ENCODE results near the gene PACS1. TPM values are rescaled to one million over a fixed set of nuclear protein-coding genes. Genes with fewer than 3 reads are reported as not detected.

The PACS1 gene
- total and polyA plus RNA-seq, 8 donors = 14.7 to 269 (median 51.0) TPM

DNA sequence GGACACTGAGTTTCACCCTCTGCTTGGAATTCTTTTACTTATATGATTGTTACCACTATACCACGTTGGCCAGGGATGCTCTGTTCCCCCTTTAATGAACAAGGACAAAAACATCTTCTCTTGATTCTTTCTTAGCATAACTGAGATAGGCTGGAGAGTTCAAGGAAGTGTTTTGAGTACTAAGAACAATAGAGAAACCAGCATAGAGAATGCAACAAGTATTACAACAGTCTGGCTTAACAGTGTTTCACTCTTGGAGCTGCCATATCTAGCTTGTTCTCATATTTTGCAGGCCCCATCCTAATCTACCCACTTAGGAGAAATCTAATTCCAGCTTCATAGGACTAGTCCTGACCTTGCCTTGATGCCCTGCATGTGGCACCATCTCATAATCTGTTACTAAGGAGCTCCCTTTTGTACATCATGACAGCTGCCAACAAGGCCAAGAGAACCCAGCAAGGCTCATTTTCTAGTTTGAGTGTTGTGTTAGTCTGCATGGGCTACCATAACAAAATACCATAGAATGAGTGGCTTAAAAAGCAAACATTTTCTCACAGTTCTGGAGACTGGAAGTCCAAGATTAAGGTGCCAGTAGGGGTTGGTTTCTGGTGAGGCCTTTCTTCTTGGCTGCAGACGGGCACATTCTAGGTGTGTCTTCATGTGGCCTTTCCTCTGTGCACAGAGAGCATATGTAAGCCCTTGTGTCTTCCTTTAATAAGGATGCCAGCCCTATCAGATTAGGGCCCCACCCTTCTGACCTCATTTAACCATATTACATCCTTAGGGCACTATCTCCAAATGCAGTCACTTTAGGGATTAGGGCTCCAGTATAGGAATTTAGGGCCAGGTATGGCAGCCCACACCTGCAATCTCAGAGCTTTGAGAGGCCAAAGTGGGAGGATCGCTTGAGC lies 37.8 kb downstream of the PACS1 start:
- intact Hi-C loops (cut with DNase I; ENCODE audit: low total_unique reads) = no loop called here
- TF ChIP-seq EP300 (IDR thresholded peaks at IDR 0.05) (no peak), POLR2AphosphoS5 (IDR thresholded peaks at IDR 0.05) (no peak), POLR2A (IDR thresholded peaks at IDR 0.05) (no peak)
- TF ChIP-seq, protein P1, sequence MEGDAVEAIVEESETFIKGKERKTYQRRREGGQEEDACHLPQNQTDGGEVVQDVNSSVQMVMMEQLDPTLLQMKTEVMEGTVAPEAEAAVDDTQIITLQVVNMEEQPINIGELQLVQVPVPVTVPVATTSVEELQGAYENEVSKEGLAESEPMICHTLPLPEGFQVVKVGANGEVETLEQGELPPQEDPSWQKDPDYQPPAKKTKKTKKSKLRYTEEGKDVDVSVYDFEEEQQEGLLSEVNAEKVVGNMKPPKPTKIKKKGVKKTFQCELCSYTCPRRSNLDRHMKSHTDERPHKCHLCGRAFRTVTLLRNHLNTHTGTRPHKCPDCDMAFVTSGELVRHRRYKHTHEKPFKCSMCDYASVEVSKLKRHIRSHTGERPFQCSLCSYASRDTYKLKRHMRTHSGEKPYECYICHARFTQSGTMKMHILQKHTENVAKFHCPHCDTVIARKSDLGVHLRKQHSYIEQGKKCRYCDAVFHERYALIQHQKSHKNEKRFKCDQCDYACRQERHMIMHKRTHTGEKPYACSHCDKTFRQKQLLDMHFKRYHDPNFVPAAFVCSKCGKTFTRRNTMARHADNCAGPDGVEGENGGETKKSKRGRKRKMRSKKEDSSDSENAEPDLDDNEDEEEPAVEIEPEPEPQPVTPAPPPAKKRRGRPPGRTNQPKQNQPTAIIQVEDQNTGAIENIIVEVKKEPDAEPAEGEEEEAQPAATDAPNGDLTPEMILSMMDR (IDR thresholded peaks at IDR 0.05) = no peak
- H3K4me1 ChIP-seq = peaks cover 11 to 53% (median 23%) of the 10 kb centered on the region in 4 donors

GRCh38 chr11:66109294-66109693 lies 39.2 kb downstream of the PACS1 start:
- intact Hi-C loops (cut with DNase I; ENCODE audit: low total_unique reads) = no loop called here
- no peak for TF ChIP-seq POLR2AphosphoS5 (IDR thresholded peaks at IDR 0.05)
- TF ChIP-seq, protein P1 (IDR thresholded peaks at IDR 0.05) = no peak
- no peak for TF ChIP-seq POLR2A (IDR thresholded peaks at IDR 0.05)
- no peak for TF ChIP-seq EP300 (IDR thresholded peaks at IDR 0.05)
- WGBS, 5 donors = 87 to 95% (median 89%) methylated on average over 2 of the region's 2 CpGs

More for the DNA sequence above, 37.8 kb downstream of the PACS1 start:
- no peaks in the 10 kb centered on the region for H3K27me3 ChIP-seq
- no peak overlapping the region for H3K27ac ChIP-seq
- H3K9me3 ChIP-seq = no peaks in the 10 kb centered on the region
- DNase-seq = no peak
- 86 to 89% (median 88%) methylated on average over 3 of the region's 3 CpGs for WGBS, 5 donors
- peaks cover 0 to 5% (median 0%) of the 10 kb centered on the region in 4 donors for H3K36me3 ChIP-seq
- no peak overlapping the region for H3K4me3 ChIP-seq

GRCh38 chr11:66111158-66111557 lies 41.1 kb downstream of the PACS1 start:
- Histone ChIP-seq H3K36me3 (peaks cover 0 to 1% (median 0%) of the 10 kb centered on the region in 4 donors), H3K9me3 (no peaks in the 10 kb centered on the region), H3K27me3 (no peaks in the 10 kb centered on the region), H3K4me3 (no peak overlapping the region), H3K27ac (no peak overlapping the region), H3K4me1 (peaks cover 29 to 82% (median 54%) of the 10 kb centered on the region in 4 donors)
- intact Hi-C loops (cut with DNase I; ENCODE audit: low total_unique reads) = no loop called here
- TF ChIP-seq, protein P1 (IDR thresholded peaks at IDR 0.05) = no peak
- TF ChIP-seq POLR2A (IDR thresholded peaks at IDR 0.05) (no peak), POLR2AphosphoS5 (IDR thresholded peaks at IDR 0.05) (no peak), EP300 (IDR thresholded peaks at IDR 0.05) (no peak)
- WGBS, 5 donors = 71 to 80% (median 79%) methylated on average over 3 of the region's 3 CpGs
- no peak for DNase-seq

More at GRCh38 chr11:66109294-66109693, 39.2 kb downstream of the PACS1 start:
- no peak for DNase-seq
- H3K4me3 ChIP-seq = no peak overlapping the region
- peaks cover 17 to 64% (median 36%) of the 10 kb centered on the region in 4 donors for H3K4me1 ChIP-seq
- H3K27me3 ChIP-seq = no peaks in the 10 kb centered on the region
- H3K27ac ChIP-seq = no peak overlapping the region
- no peaks in the 10 kb centered on the region for H3K9me3 ChIP-seq
- H3K36me3 ChIP-seq = peaks cover 0 to 5% (median 0%) of the 10 kb centered on the region in 4 donors

GRCh38 chr11:66112041-66112491 lies 42.0 kb downstream of the PACS1 start:
- intact Hi-C loops (cut with DNase I; ENCODE audit: low total_unique reads) = no loop called here
- no peak for TF ChIP-seq EP300 (IDR thresholded peaks at IDR 0.05)
- TF ChIP-seq POLR2AphosphoS5 (IDR thresholded peaks at IDR 0.05) = no peak
- no peak for TF ChIP-seq POLR2A (IDR thresholded peaks at IDR 0.05)
- TF ChIP-seq, protein P1 (IDR thresholded peaks at IDR 0.05) = no peak
- H3K36me3 ChIP-seq = no peaks in the 10 kb centered on the region
- peak overlapping the region in 2 of 5 donors; percentile 31 to 64 for H3K27ac ChIP-seq
- no peaks in the 10 kb centered on the region for H3K9me3 ChIP-seq
- H3K4me3 ChIP-seq = no peak overlapping the region
- no peaks in the 10 kb centered on the region for H3K27me3 ChIP-seq
- no peak for DNase-seq
- peaks cover 32 to 82% (median 59%) of the 10 kb centered on the region in 4 donors for H3K4me1 ChIP-seq
- 80 to 86% (median 82%) methylated on average over 9 of the region's 9 CpGs for WGBS, 5 donors

All from stomach (tissue), 9 donors.